Activated naive CD8-positive, alpha-beta T cell treated with anti-CD3 and anti-CD28 coated beads, Interleukin-2, amount 50 U/mL, for 24 hours (primary cell): ENCODE measurements around the gene APPBP2.
"Not testable (repeated sequence)": the region's sequence is repeated elsewhere in the genome, so short reads cannot be mapped to it uniquely, and the experiment has no call there.

ENCODE experiments used
- ATAC-seq: fragments of 150-1000 bp; cut with Tn5 transposase; one replicate; pipeline ENCODE4 v1.10.0; 2021
- DNase-seq: peaks from one replicate; pipeline ENCODE4 v3.0.0; 2021
- H3K27ac Mint-ChIP-seq: one replicate; pipeline ENCODE4 v1.8.0; 2021; ENCODE audit warnings: mild to moderate bottlenecking, mixed read lengths
- H3K27me3 Mint-ChIP-seq: one replicate; pipeline ENCODE4 v1.8.0; 2021; ENCODE audit warnings: mixed read lengths
- H3K36me3 Mint-ChIP-seq: one replicate; pipeline ENCODE4 v1.8.0; 2021; ENCODE audit warnings: low read depth, mixed read lengths
- H3K4me1 Mint-ChIP-seq: one replicate; pipeline ENCODE4 v1.8.0; 2021; ENCODE audit warnings: mixed read lengths
- H3K4me3 Mint-ChIP-seq: one replicate; pipeline ENCODE4 v1.8.0; 2021; ENCODE audit warnings: mild to moderate bottlenecking, moderate library complexity, mixed read lengths
- H3K9me3 Mint-ChIP-seq: one replicate; pipeline ENCODE4 v1.8.0; 2021; ENCODE audit warnings: mixed read lengths

The APPBP2 gene

GRCh38 chr17:60522889-60523626 lies 3.0 kb downstream of the APPBP2 start:
- Mint-ChIP-seq H3K36me3 (peaks cover 13% of the 10 kb centered on the region), H3K9me3 (no peaks in the 10 kb centered on the region), H3K4me1 (peaks cover 37% of the 10 kb centered on the region), H3K27me3 (no peaks in the 10 kb centered on the region), H3K27ac (no peak overlapping the region), H3K4me3 (no peak overlapping the region)
- ATAC-seq, result no peak
- DNase-seq, result no peak

DNA sequence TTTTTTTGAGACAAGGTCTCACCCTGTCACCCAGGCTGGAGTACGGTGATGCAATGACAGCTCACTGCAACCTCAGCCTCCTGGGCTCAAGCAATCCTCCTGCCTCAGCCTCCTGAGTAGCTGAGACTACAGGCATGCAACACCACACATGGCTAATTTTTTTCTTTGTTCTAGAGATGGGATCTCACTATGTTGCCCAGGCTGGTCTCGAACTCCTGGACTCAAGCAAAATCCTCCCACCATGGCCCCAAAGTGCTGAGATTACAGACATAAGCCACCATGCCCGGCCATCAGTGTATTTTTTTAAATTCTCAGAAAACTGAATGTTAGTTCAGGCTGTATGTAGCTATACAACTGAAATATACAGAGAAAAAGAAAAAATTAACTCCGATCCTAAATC lies 6.2 kb downstream of the APPBP2 start:
- peaks cover 14% of the 10 kb centered on the region for H3K36me3 Mint-ChIP-seq
- ATAC-seq (no peak), DNase-seq (no peak)
- H3K9me3 Mint-ChIP-seq, result no peaks in the 10 kb centered on the region
- no peaks in the 10 kb centered on the region for H3K27me3 Mint-ChIP-seq
- no peak overlapping the region for H3K27ac Mint-ChIP-seq
- H3K4me1 Mint-ChIP-seq, result peaks cover 33% of the 10 kb centered on the region
- no peak overlapping the region for H3K4me3 Mint-ChIP-seq

DNA sequence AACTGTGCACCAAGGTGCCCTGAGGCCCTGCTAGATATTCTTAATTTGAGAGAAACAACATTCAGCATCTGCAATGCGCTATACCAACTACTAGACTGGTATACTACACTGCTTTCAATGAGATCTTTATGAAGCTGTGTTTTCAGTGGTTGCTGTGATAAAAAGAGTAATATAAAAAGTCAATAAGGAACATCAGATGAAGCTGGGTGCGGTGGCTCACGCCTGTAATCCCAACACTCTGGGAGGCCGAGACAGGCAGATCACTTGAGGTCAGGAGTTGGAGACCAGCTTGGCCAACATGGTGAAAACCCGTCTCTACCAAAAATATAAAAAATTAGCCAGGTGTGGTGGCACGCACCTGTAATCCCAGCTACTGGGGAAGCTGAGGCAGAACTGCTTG lies 10.4 kb downstream of the APPBP2 start:
- not testable (repeated sequence) for H3K27me3 Mint-ChIP-seq, DNase-seq, H3K27ac Mint-ChIP-seq, H3K9me3 Mint-ChIP-seq, H3K4me3 Mint-ChIP-seq, ATAC-seq
- H3K36me3 Mint-ChIP-seq, result peaks cover 18% of the 10 kb centered on the region
- H3K4me1 Mint-ChIP-seq, result peaks cover 12% of the 10 kb centered on the region

- H3K27me3 Mint-ChIP-seq, H3K9me3 Mint-ChIP-seq, DNase-seq, ATAC-seq, H3K27ac Mint-ChIP-seq, H3K4me3 Mint-ChIP-seq: not testable (repeated sequence)
- peaks cover 16% of the 10 kb centered on the region for H3K36me3 Mint-ChIP-seq
- H3K4me1 Mint-ChIP-seq, result peaks cover 12% of the 10 kb centered on the region
These were observed 10.8 kb downstream of the APPBP2 start for GRCh38 chr17:60515199-60515598.

GRCh38 chr17:60514500-60514899 lies 11.5 kb downstream of the APPBP2 start:
- H3K27ac Mint-ChIP-seq, result no peak overlapping the region
- H3K4me1 Mint-ChIP-seq, result peaks cover 12% of the 10 kb centered on the region
- H3K27me3 Mint-ChIP-seq, result no peaks in the 10 kb centered on the region
- H3K9me3 Mint-ChIP-seq, result no peaks in the 10 kb centered on the region
- DNase-seq (no peak), ATAC-seq (no peak)
- H3K36me3 Mint-ChIP-seq, result peaks cover 16% of the 10 kb centered on the region
- H3K4me3 Mint-ChIP-seq, result no peak overlapping the region

DNA sequence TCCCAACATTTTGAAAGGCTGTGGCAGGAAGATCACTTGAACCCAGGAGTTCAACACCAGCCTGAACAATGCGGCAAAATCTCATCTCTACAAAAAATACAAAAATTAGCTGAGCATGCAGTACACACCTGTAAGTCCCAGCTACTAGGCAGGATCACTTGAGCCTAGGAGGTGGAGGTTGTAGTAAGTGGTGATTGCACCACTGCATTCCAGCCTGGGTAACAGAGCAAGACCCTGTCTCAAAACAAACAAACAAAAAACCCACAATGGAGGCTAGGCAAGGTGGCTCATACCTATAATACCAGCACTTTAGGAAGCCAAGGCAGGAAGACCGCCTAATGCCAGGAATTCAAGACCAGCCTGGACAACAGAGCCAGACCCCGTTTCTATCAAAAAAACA lies 12.0 kb downstream of the APPBP2 start:
- Mint-ChIP-seq H3K27ac (no peak overlapping the region), H3K27me3 (no peaks in the 10 kb centered on the region), H3K36me3 (peaks cover 16% of the 10 kb centered on the region), H3K4me1 (peaks cover 12% of the 10 kb centered on the region), H3K9me3 (no peaks in the 10 kb centered on the region), H3K4me3 (no peak overlapping the region)
- ATAC-seq (no peak), DNase-seq (no peak)

DNA sequence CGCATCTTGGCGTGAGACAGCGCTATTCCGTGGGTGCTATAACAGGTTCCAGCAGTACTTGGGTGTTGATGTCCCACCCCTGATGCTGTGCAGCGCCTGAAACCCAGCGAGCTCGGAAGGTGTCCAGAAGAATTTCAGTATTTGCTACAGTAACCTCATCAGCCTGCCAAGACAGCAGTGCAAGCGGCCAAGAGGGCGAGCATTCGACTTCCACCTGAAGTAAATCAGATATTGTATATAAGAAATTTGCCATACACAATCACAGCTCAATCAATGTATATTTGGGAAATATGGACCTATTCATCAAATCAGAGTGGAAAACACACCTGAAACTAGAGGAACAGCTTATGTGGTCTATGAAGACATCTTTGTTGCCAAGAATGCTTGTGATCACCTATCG lies 13.0 kb downstream of the APPBP2 start:
- DNase-seq (no peak), ATAC-seq (no peak)
- H3K4me3 Mint-ChIP-seq, result no peak overlapping the region
- peaks cover 13% of the 10 kb centered on the region for H3K36me3 Mint-ChIP-seq
- H3K27ac Mint-ChIP-seq, result no peak overlapping the region
- H3K27me3 Mint-ChIP-seq, result no peaks in the 10 kb centered on the region
- H3K9me3 Mint-ChIP-seq, result no peaks in the 10 kb centered on the region
- peaks cover 12% of the 10 kb centered on the region for H3K4me1 Mint-ChIP-seq

DNA sequence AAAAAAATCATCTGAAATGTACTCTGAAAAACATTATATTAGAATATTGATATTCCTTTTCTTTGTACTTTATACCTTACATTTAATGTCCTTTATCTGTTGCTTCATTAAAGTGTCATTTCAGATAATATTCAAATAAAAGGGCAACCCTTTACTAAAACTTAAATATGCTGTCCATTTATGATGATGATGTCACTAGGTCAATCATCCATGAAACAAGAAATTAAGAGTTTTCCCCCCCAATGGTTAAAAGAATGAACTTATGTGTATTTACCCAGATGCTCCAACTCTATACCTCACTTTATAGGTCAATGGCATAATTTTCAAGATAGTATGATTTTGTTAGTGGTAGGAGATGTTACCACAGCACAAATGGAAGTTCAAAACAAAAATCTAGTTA lies 15.3 kb downstream of the APPBP2 start:
- H3K27ac Mint-ChIP-seq, result no peak overlapping the region
- peaks cover 12% of the 10 kb centered on the region for H3K4me1 Mint-ChIP-seq
- no peaks in the 10 kb centered on the region for H3K27me3 Mint-ChIP-seq
- DNase-seq (no peak), ATAC-seq (no peak)
- H3K36me3 Mint-ChIP-seq, result peaks cover 9% of the 10 kb centered on the region
- no peak overlapping the region for H3K4me3 Mint-ChIP-seq
- H3K9me3 Mint-ChIP-seq, result no peaks in the 10 kb centered on the region

DNA sequence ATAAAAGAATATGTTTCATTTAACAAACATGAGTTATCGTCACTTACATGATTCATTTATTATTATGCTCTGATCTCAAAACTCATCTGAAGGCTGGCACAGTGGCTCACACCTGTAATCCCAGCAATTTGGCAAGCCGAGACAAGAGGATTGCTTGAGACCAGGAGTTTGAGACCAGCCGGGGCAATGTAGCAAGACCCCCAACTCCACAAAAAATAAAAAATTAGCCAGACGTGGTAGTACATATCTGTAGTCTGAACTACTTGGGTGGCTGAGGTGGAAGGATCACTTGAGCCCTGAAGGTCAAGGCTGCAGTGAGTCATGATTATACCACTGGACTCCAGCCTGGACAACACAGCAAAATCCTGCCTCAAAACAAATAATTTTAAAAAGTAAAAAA lies 16.0 kb downstream of the APPBP2 start:
- Mint-ChIP-seq H3K4me1 (peaks cover 9% of the 10 kb centered on the region), H3K9me3 (no peaks in the 10 kb centered on the region), H3K4me3 (no peak overlapping the region), H3K36me3 (peaks cover 9% of the 10 kb centered on the region), H3K27ac (no peak overlapping the region), H3K27me3 (no peaks in the 10 kb centered on the region)
- no peak for DNase-seq
- ATAC-seq, result no peak

- H3K9me3 Mint-ChIP-seq, result no peaks in the 10 kb centered on the region
- H3K27ac Mint-ChIP-seq, result no peak overlapping the region
- no peak overlapping the region for H3K4me3 Mint-ChIP-seq
- H3K36me3 Mint-ChIP-seq, result peaks cover 7% of the 10 kb centered on the region
- DNase-seq (no peak), ATAC-seq (no peak)
- H3K27me3 Mint-ChIP-seq, result no peaks in the 10 kb centered on the region
- H3K4me1 Mint-ChIP-seq, result peaks cover 12% of the 10 kb centered on the region
These were observed 17.6 kb downstream of the APPBP2 start for GRCh38 chr17:60508384-60508980.

- H3K4me1 Mint-ChIP-seq, result peaks cover 12% of the 10 kb centered on the region
- DNase-seq (no peak), ATAC-seq (no peak)
- no peaks in the 10 kb centered on the region for H3K9me3 Mint-ChIP-seq
- H3K36me3 Mint-ChIP-seq, result no peaks in the 10 kb centered on the region
- no peaks in the 10 kb centered on the region for H3K27me3 Mint-ChIP-seq
- H3K27ac Mint-ChIP-seq, result no peak overlapping the region
- no peak overlapping the region for H3K4me3 Mint-ChIP-seq
These were observed 19.7 kb downstream of the APPBP2 start for GRCh38 chr17:60506312-60506711.

DNA sequence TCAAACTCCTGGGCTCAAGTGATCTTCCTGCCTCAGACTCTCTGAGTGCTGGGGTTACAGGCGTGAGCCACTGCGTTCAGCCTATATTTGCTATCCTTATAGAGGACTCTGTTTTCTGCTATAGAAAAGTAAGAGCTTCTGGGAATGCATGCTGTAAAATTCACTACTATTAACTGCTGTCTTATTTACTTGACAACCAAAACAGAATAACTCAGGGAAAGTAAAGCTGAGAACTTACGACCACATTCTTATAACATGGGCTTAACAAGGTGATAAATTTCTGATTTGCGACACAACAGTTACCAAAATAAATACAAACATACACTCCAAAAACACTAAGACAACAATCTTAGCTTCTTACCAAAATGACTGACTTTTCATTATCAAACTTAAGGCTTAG lies 23.9 kb downstream of the APPBP2 start:
- Mint-ChIP-seq H3K4me3 (no peak overlapping the region), H3K4me1 (peaks cover 8% of the 10 kb centered on the region), H3K27ac (no peak overlapping the region), H3K27me3 (no peaks in the 10 kb centered on the region), H3K9me3 (no peaks in the 10 kb centered on the region), H3K36me3 (peaks cover 17% of the 10 kb centered on the region)
- no peak for DNase-seq
- ATAC-seq, result no peak

DNA sequence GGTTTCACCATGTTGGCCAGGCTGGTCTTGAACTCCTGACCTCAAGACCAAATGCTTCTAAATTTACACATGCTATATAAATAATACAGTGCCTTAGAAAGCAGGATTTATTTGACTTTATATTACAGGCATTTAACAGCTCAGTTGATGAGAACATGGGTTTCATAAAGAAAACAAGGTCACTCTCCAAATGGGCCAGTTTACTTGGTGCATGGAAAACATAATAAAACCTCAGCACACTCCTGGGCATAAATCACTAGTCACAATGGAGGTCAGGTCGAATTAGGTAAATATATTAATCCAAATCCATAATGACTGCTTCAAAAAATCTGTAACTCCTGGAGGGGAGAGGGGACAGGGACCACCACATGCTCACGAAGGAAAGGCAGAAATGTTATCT lies 24.5 kb downstream of the APPBP2 start:
- H3K4me1 Mint-ChIP-seq, result peaks cover 8% of the 10 kb centered on the region
- H3K4me3 Mint-ChIP-seq, result no peak overlapping the region
- H3K27me3 Mint-ChIP-seq, result no peaks in the 10 kb centered on the region
- H3K36me3 Mint-ChIP-seq, result peaks cover 21% of the 10 kb centered on the region
- ATAC-seq (no peak), DNase-seq (no peak)
- no peaks in the 10 kb centered on the region for H3K9me3 Mint-ChIP-seq
- no peak overlapping the region for H3K27ac Mint-ChIP-seq

- peaks cover 16% of the 10 kb centered on the region for H3K9me3 Mint-ChIP-seq
- H3K36me3 Mint-ChIP-seq, result peaks cover 68% of the 10 kb centered on the region
- H3K4me1 Mint-ChIP-seq, result no peaks in the 10 kb centered on the region
- no peaks in the 10 kb centered on the region for H3K27me3 Mint-ChIP-seq
- H3K4me3 Mint-ChIP-seq, result no peak overlapping the region
- no peak for ATAC-seq
- DNase-seq, result no peak
- no peak overlapping the region for H3K27ac Mint-ChIP-seq
These were observed 30.0 kb downstream of the APPBP2 start for GRCh38 chr17:60496041-60496440.

DNA sequence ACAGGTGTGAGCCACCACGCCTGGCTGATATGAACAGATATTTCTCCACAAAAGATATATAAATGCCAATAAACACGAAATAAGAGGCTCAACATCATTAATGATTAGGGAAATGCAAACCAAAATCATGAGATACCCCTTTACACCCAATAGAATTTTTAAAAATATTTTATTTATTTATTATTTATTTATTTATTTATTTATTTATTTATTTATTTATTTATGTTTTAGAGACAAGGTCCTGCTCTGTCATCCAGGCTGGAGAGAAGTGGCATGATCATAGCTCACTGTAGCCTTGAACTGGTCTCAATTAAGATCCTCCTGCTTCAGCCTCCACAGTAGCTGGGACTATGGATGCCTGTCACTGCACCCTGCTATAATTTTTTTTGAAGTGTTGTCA lies 30.8 kb downstream of the APPBP2 start:
- Mint-ChIP-seq H3K9me3 (peaks cover 21% of the 10 kb centered on the region), H3K4me1 (no peaks in the 10 kb centered on the region), H3K4me3 (no peak overlapping the region), H3K36me3 (peaks cover 75% of the 10 kb centered on the region), H3K27ac (no peak overlapping the region), H3K27me3 (no peaks in the 10 kb centered on the region)
- no peak for ATAC-seq
- no peak for DNase-seq
